Stimulated activated CD8-positive, alpha-beta memory T cell treated with anti-CD3 and anti-CD28 coated beads, Interleukin-15, amount 100 ng/mL, for 24 hours (primary cell): Measurements from ENCODE around the gene TNFAIP8L2.

Experiments
- DNase-seq: peaks from one replicate; pipeline ENCODE4 v3.0.0-alpha.2; 2020; ENCODE audit warnings: low read depth

Gene TNFAIP8L2

GRCh38 chr1:151156515-151156819 is at the start of gene TNFAIP8L2:
Gene TNFAIP8L2 (plus strand): TSS chr1:151156649. CDS start chr1:151158698, 2,049 bp downstream.
- DNase-seq, result no peak

- DNase-seq, result no peak
These were observed 49.6 kb upstream of the TNFAIP8L2 start for GRCh38 chr1:151106894-151107293.

GRCh38 chr1:151108331-151108730 is 48.1 kb upstream of the TNFAIP8L2 start:
- no peak for DNase-seq

DNA sequence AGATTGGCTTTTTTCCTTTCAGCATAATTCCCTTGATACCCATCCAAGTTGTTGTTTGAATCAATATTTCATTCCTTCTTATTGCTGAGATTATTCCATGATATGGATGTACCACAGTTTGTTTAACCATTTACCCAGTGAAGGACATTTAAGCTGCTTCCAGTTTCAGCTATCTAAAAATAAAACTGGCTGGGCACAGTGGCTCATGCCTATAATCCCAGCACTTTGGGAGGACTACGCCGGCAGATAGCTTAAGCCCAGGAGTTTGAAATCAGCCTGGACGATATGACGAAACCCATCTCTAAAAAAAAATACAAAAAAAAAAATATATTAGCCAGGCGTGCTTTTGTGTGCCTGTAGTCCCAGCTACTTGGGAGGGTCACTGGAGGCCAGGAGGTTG is 42.6 kb upstream of the TNFAIP8L2 start:
- DNase-seq, result no peak

DNA sequence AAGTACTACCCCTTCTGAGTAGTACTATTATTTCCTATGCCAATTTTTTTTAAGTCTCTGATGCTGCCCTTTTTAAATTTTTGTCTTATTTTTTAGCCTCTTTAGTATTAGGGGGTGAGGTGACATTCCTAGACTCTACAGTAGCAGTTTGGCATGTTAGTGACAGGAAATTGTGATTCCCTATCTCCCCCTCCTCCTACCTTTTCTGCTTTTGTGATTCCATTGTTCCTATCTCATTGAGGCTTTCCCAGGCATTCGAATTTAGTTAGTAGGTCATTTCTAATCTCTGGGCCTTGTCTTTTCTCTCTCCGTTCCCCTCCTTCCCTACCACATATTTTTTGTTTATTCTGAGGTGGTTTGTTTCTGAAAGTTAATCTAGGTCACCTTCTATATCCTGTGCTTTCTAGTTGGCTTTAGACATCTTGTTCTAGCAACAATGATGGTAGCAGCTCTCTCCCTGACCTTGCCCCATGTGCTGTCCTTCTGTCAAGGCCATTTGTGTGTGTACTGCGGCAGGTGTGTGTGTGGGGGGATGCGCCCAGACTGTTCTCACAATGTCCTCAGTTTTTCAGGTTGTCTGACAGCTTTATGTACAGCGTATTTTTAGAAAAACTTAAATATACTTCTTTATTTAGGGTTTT is 31.6 kb upstream of the TNFAIP8L2 start:
- no peak for DNase-seq

GRCh38 chr1:151128800-151129199 is 27.6 kb upstream of the TNFAIP8L2 start:
- no peak for DNase-seq

DNA sequence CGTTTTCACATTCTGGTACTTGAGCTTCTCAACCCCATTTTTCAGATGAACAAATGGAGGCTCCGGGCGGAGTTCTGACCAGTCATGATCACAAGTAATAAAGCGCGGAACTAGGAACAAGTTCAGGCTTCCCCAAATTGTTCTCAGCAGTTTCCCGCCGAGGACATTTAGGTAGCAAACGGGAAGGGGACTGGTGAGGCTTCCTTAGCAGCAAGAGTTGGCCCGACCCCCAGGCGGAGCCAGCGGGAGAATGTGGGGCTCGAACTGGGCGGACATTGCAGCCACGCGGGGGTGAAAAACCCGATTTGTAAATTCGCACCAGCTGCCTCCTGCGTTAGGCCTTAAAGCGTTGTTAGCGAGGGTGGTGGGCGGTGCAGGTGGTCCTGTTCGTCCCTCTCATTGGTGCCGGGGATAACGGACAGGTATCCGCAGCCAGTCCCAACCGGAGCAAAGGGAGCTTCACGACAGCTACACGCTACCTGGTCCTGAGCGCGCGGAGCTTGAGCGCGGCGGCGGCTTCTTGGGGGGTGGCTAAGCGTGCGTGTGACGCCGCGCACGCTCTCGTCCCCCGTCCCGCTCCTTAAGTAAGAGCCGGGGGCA is 25.4 kb upstream of the TNFAIP8L2 start:
- DNase-seq, result peak; percentile 42

DNA sequence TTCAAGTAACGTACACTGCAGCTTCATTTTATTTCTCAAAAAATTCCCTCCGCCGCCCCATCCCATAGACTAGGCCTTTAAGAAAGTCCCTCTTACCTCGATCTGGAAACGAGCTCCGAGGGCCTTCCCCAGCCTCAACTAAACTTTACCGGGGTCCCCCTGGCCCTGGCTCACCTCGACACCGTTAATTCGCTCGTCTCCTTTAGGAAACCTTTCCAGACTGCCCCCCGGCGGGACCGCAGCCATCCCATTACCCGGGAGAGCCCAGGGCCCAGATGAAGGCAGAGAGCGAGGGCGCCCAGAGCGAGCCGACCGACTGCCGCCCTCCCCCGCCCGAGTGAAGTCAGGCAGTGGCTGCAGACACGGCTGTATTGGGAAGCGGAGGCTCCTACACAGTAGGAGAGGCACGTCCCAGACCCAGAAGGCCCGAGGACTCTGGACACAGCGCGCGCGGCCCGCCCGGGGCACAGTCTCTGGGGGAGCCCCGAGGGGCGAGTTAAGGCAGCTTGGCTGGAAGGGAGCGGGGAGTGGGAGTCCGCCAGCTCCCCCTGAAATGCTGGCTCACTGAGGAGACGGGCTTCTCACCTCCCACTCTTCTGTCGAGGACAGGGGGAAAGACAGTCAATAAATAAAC is 24.6 kb upstream of the TNFAIP8L2 start:
- DNase-seq, result no peak

- no peak for DNase-seq
These were observed 24.0 kb upstream of the TNFAIP8L2 start for GRCh38 chr1:151132335-151133017.

- DNase-seq, result no peak
These were observed 23.2 kb upstream of the TNFAIP8L2 start for GRCh38 chr1:151133018-151133806.

DNA sequence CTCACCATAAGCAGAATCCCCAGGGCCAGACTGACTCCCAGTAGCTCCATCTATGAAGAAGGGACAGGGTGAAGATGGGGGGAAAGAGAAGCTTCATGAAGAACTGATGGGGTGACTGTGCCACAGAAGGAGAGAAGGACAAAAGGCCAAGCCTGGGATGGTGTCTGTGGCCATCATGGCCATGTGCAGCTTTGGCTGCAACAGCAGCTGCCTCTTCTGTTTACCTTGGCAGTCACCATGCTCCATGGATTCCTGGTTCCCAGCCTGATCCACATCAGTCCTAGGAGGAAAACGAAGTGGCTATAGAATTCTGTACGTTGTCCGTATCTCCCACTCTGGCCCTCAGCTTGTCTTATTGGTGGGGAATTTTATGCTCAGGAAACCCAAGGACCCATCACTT is 22.1 kb upstream of the TNFAIP8L2 start:
- no peak for DNase-seq

- DNase-seq, result no peak
These were observed 21.5 kb upstream of the TNFAIP8L2 start for GRCh38 chr1:151134991-151135390.

GRCh38 chr1:151135433-151136385 is 20.7 kb upstream of the TNFAIP8L2 start:
- DNase-seq, result no peak

DNA sequence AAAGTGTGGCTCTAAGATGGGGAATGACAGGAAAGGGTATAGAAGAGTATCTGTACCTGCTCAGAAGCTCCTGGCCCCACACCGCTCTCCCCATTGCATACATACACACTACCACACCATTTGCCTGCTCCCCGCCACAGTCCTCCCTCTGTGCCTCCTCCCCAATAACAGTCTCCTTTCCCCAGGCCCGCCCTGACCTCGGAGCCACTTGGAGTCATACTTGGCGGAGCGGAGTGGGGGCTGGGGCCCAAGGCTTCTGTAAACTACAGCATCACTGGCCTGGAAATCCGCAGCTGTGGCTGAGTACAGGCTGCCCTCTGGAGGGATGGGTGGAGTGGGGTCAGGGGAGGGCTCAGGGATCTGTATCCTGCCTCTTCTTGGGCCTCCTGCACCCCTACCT is 18.7 kb upstream of the TNFAIP8L2 start:
- DNase-seq, result no peak

DNA sequence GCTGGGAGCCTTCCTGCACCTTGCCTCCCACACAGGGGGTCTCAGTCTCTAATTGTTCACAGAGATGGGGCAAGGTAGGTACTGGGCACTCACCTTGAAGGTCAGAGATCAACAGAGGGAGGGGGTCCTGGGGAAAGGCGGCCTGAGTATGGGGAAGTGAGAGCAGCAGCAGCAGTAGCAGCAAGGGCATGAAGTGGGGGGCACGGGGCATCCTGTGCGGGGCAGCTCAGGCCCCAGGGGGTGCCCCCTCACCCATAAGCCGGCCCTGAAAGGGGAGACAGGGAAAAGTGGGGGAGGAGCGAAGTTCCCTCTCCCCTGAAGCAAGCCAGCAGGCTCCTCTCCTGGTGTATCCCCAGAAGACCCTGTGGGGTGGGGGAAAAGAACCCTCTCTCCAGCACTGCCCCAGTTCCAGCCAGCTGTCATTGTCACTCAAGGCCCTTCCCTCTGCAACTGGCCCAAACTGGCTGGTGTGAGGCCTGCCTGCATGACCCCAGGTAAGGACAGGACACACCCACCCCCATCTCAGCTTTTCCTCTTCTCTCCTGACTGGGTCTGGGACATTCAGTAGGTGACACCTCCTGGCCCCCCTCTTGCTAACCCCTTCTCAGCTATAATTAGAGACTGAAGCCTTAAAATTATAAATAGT is 13.9 kb upstream of the TNFAIP8L2 start:
- no peak for DNase-seq

- no peak for DNase-seq
These were observed 13.4 kb upstream of the TNFAIP8L2 start for GRCh38 chr1:151143057-151143435.

DNA sequence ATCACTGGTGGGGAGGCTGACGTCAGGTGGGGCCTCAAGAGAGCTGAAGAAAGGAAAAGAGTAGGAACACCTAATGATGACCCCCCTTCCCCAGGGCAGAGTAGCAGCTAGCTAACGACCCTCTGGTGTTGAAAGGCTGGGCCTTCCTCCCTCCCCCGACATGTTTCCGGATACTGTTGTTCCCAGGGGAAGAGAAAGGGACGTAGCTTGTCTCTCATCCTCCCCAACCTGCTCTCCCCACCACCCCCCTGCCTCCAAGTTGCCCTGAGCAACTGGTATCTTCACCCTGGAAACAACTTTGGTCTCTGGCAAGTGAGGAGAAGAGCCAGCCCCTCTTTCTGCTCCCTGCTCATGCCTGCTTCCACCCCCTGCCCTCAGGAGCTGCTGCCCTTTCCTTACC is 12.5 kb upstream of the TNFAIP8L2 start:
- DNase-seq, result no peak

DNA sequence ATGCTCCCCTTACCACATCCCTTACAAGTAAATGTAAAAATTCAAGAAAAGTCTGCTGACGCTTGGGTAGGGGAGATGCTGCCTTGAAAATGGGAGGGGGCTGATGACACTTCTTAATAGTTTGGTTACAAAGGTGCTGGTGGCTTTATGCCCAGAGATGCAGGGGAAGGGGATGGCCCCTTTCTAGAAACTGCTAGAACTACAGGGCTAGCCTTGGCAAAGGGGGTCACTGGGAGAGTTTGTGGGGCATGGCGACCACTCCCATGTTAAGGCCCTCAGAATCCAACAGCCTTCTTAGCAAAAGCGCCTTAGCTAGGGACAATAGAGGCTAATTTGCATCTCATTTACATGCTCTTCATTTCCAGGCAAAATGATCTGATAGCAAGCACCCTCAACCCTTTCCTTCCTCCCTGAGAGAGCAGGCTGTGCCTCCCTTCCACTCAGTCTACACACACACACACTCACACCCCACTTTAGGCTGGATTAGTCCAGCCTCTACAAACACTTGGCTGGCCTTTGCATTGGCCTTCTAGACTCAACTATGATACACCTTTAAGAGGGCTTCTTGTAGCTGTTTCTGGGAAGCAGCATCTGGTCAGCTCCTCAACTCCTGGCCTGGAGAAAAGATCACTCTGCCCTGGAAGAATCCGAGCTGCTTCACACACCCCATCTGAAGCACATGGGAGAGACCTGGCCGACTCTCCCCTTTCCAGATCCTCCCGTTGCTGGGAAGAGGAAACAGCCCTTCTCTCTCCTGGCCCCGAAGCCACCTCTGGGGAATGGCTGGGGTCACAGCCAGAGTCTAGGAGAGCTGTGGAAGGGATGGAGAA is 11.8 kb upstream of the TNFAIP8L2 start:
- DNase-seq, result no peak

GRCh38 chr1:151145304-151146071 is 11.0 kb upstream of the TNFAIP8L2 start:
- no peak for DNase-seq
